RPMI7951 (cell line): Measurements from ENCODE around the gene ABCC1. TPM values are rescaled to one million over a fixed set of nuclear protein-coding genes. Genes with fewer than 3 reads are reported as not detected.
"Not testable (repeated sequence)": the region's sequence is repeated elsewhere in the genome, so short reads cannot be mapped to it uniquely, and the experiment has no call there.

Source experiments
- DNase-seq: peaks from one replicate; pipeline ENCODE4 v3.0.0-alpha.2; 2012; ENCODE audit warnings: low read depth
- total RNA-seq: library from RNA; depleted of rRNA; stranded (reverse); fragments of >200 nt; shearing (Covaris generic); gene quantifications from 2 replicates; pipeline ENCODE4 v1.2.3, GENCODE V29; 2014; rRNA removed

ABCC1 gene
- total RNA-seq, 1 experiment from 2014 or later = 6.4 TPM

DNA sequence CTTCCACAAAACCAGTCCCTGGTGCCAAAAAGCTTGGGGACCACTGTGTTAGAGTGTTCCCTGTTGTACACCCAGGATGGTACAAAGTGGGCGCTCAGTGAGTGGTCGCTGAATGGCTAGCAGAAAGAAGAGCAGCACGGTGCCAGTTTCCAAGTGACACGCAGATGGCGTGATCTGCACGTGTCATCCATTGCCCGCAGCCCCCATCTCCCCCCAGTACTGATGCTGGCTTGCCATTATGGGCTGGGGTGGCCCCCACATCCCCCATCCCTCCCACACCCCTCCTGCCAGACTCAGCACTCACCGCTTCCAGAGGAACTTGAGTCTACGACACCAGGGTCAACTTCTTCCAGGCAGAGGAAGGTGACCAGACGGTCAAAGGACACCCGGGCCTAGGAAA lies 237.4 kb downstream of the ABCC1 start:
- no peak for DNase-seq

DNA sequence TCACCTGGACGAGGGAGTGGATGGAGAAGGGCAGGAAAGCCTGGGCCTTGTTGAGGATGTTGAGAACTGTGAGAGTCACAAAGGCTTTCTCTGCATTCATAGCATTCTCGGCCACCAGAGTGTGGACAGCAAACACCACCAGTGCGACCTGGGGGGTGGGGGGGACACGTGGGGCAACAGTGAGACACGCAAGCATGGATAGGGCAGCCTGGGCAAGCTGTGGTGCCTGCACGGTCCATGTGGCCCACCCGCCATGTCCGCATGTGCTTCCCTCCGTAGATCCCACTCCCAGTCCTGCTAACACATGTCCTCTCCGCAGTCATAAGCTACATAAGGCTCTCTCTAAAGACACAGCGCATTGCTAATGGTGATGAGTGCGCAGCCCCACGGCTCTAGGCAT lies 239.4 kb downstream of the ABCC1 start:
- no peak for DNase-seq

DNA sequence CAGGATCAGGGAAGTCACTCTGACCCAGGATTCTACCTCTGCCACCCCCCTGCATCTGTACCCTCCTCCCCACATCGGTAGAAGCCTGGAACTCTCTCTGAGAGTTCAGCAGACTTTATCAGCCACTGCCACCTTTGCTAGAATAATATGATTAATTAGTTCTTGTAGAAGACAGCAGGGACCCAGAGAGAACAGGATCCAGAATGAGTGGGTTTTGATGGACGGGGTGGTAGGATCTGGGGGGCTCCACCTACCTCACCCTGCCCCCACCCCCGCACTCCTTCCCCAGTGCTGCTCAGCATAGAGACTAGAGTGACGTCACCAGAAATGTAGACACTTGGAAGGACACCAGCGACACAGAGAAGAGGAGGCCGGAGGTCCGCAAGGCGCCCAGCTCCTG lies 240.4 kb downstream of the ABCC1 start:
- no peak for DNase-seq

DNA sequence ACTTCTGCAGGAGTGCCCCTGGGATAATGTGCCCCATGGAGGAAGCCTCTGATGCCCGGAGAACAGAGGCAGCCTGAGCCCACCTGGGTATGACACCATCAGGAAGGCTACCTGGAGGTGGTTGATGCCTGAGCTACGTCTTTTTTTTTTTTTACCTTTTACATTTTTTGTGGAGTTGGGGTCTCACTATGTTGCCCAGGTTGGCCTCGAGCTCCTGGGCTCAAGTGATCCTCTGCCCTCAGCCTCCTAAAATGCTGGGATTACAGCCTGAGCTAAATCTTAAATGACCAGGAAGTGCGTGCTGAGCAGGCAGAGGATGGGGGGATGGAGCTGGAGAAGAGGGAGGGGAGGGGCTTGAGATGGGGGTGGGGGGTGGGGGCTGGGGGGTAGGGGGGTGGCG lies 241.1 kb downstream of the ABCC1 start:
- DNase-seq = no peak

DNA sequence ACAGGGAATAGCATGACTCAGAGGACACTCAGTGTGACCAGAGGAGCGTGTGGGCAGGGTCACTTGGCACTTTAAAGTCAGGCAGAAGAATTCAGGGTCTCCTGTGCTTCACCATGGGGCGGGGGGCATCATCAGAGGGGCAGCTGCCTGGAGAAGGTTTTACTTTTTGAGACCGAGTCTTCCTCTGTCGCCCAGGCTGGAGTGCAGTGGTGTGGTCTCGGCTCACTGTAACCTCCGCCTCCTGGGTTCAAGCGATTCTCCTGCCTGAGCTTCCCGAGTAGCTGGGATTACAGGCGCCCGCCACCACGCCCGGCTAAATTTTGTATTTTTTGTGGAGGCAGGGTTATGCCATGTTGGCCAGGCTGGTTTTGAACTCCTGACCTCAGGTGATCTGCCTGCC lies 241.6 kb downstream of the ABCC1 start:
- not testable (repeated sequence) for DNase-seq

DNA sequence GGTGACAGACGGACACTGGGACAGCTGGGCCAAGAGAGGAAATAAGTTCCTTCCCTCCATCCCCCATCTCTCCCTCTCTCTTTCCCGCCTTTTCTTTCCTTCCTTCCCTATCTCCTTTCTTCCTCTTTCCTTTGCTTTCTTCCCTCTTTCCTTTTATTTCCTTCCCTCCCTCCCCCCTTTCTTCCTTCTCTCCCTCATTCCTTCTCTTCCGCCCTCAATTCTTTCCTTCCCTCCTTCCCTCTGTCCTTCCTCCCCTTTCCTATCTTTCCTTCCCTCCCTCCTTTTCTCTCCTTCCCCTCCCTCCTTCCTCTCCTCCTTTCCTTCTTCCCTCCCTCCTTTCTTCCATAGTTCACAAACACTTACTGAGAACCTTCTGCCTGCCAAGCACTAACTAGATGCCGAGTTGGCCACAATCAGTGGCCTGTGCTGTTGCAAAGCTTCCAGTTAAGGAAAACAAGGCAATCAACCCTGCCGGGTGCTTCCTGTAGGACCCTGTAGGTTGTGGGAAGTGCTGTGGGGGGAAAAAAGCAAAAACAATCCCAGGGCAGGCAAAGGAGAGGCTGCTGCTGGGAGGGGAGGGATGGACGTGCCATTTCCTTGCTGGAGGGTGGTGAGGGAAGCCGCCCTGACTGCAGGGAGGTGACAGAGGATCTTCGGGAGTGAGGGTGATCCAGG lies 242.2 kb downstream of the ABCC1 start:
- DNase-seq = no peak

Other genes starting within 250 kb of the ABCC1 start
- not detected in 2 replicates for gene MYH11, start 92.6 kb upstream of the ABCC1 start, total RNA-seq
- gene CEP20, start 61.0 kb upstream of the ABCC1 start, total RNA-seq = 59.6 and 75.2 TPM in 2 replicates